Lung (tissue), 12 donors: ENCODE results near the gene TMC8. TPM values are rescaled to one million over a fixed set of nuclear protein-coding genes. Genes with fewer than 3 reads are reported as not detected.
"Not testable (repeated sequence)": the region's sequence is repeated elsewhere in the genome, so short reads cannot be mapped to it uniquely, and the experiment has no call there.

Experiments
- ATAC-seq: fragments of 200-7000 bp; cut with Tn5 transposase; one replicate; pipeline ENCODE4 v1.9.1; 2020; ENCODE audit warnings: moderate number of reproducible peaks; ENCODE audit not compliant: insufficient read depth, low FRiP score
- DNase-seq, 3 donors: peaks; one replicate each; pipeline ENCODE4 v3.0.0-alpha.2; 2013 to 2017
- H3K27ac ChIP-seq, 2 donors: one replicate each; pipeline ENCODE4 v1.5.1; 2013; ENCODE audit warnings: mild to moderate bottlenecking in 2 of 2, moderate library complexity in 2 of 2, control low read depth in 1 of 2, inconsistent platforms in 1 of 2, low read depth in 1 of 2, low read length in 1 of 2
- H3K27me3 ChIP-seq, 3 donors: one replicate each; pipeline ENCODE4 v1.5.1; 2013; ENCODE audit warnings: low read length in 2 of 3; ENCODE audit not compliant: control insufficient read depth in 3 of 3, insufficient read depth in 3 of 3
- H3K36me3 ChIP-seq, 4 donors: one replicate each; pipeline ENCODE4 v1.5.1; 2013; ENCODE audit warnings: low read length in 4 of 4, mild to moderate bottlenecking in 1 of 4, moderate library complexity in 1 of 4; ENCODE audit not compliant: control insufficient read depth in 4 of 4, insufficient read depth in 4 of 4
- H3K4me1 ChIP-seq, 5 donors: one replicate each; pipeline ENCODE4 v1.5.1; 2013; ENCODE audit warnings: low read length in 5 of 5, mild to moderate bottlenecking in 2 of 5, moderate library complexity in 1 of 5; ENCODE audit not compliant: control insufficient read depth in 5 of 5, insufficient read depth in 5 of 5
- H3K4me3 ChIP-seq: one replicate; pipeline ENCODE4 v1.5.1; 2013; ENCODE audit warnings: mild to moderate bottlenecking, control low read depth, moderate library complexity
- H3K9ac ChIP-seq, 2 donors: one replicate each; pipeline ENCODE4 v1.5.1; 2013; ENCODE audit warnings: low read length in 2 of 2, control low read depth in 1 of 2; ENCODE audit not compliant: insufficient read depth in 1 of 2
- H3K9me3 ChIP-seq, 4 donors: one replicate each; pipeline ENCODE4 v1.5.1; 2013; ENCODE audit warnings: low read length in 3 of 4, mild to moderate bottlenecking in 1 of 4, moderate library complexity in 1 of 4; ENCODE audit not compliant: control insufficient read depth in 4 of 4, insufficient read depth in 3 of 4
- whole genome bisulfite sequencing, 2 donors: extraction: QIAGEN DNeasy Blood & Tissue Kit; methylation state at CpG; one replicate each; pipeline ENCODE4 v1.1.7; 2013; 5-methylcytosine and 5-hydroxymethylcytosine counted together
- polyA plus RNA-seq, 2 donors: library from polyadenylated mRNA; stranded (reverse); fragments of 200-250 nt; gene quantifications; one replicate each; pipeline ENCODE4 v1.2.1, GENCODE V29; 2013
- total RNA-seq, 2 donors: library from RNA; depleted of rRNA in 1 of 2; stranded (reverse); fragments of >200 nt in 1 of 2; gene quantifications; one replicate each; pipeline ENCODE4 v1.2.1, GENCODE V29; 2014 to 2021
- TF ChIP-seq, protein P1 (sequence below): IDR thresholded peaks from 2 replicates; pipeline ENCODE4 v1.5.1; 2012; ENCODE audit warnings: mild to moderate bottlenecking; ENCODE audit errors: control extremely low read depth, extremely low read depth
- donor health status: control.
- donor health status: control.
- donor health status: Bipolar disorder and iron deficiency.
- donor health status: healthy.
- donor health status: DM: yes; HTN: yes; CAD: no.

TMC8 gene
- total and polyA plus RNA-seq, 4 donors, result 15.5 to 28.1 (median 18.5) TPM

DNA sequence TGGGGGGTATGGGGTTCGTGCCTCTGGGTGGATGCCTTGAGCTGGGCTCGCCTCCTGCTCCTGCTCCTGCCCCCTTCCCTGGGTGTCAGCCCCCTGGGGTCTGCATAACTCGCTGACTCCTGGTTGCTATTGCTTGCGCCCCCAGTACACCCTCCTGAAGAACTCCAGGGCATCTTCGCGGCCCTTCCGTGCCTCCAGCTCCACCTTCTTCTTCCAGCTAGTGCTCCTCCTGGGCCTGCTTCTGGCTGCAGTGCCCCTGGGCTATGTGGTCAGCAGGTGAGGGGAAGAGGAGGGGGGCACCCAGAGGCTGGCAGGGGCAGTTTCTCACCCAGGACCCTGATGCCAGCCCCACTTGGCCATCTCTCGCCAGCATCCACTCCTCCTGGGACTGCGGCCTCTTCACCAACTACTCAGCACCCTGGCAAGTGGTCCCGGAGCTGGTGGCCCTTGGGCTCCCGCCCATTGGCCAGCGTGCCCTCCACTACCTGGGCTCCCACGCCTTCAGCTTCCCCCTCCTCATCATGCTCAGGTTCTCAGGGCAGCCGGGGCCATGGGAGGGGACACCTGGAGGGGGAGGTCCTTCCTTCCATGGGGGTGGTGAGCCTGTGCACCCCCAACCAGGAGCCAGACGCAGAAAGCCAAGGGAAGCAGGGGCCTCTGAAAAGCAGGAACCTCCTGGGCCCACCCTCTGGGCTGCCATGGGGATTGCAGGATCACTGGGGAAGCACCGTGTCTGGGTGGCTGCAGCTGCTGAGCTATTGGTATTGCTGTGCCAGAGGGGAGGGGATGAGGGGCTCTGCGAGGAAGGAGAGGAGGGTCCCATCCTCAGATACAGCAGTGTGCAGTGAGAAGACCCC lies 7.9 kb downstream of the TMC8 start:
- DNase-seq (no peak), ATAC-seq (no peak)
- Histone ChIP-seq H3K9ac (no peak overlapping the region), H3K36me3 (peaks cover 0 to 1% (median 0%) of the 10 kb centered on the region in 4 donors), H3K4me3 (no peak overlapping the region), H3K9me3 (no peaks in the 10 kb centered on the region), H3K27ac (no peak overlapping the region), H3K4me1 (peaks cover 0 to 14% (median 0%) of the 10 kb centered on the region in 5 donors), H3K27me3 (no peaks in the 10 kb centered on the region)
- TF ChIP-seq, protein P1, sequence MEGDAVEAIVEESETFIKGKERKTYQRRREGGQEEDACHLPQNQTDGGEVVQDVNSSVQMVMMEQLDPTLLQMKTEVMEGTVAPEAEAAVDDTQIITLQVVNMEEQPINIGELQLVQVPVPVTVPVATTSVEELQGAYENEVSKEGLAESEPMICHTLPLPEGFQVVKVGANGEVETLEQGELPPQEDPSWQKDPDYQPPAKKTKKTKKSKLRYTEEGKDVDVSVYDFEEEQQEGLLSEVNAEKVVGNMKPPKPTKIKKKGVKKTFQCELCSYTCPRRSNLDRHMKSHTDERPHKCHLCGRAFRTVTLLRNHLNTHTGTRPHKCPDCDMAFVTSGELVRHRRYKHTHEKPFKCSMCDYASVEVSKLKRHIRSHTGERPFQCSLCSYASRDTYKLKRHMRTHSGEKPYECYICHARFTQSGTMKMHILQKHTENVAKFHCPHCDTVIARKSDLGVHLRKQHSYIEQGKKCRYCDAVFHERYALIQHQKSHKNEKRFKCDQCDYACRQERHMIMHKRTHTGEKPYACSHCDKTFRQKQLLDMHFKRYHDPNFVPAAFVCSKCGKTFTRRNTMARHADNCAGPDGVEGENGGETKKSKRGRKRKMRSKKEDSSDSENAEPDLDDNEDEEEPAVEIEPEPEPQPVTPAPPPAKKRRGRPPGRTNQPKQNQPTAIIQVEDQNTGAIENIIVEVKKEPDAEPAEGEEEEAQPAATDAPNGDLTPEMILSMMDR, result no peak
- 75 to 83% methylated on average over 17 of the region's 17 CpGs for WGBS, 2 donors

GRCh38 chr17:78139861-78140168 lies 9.2 kb downstream of the TMC8 start:
- peak overlapping the region in 1 of 2 donors; percentile 7 for H3K27ac ChIP-seq
- H3K36me3 ChIP-seq, ATAC-seq, H3K9ac ChIP-seq, H3K9me3 ChIP-seq, DNase-seq, H3K27me3 ChIP-seq, H3K4me3 ChIP-seq: not testable (repeated sequence)
- peaks cover 0 to 18% (median 13%) of the 10 kb centered on the region in 5 donors for H3K4me1 ChIP-seq
- WGBS, 2 donors, result 73 to 80% methylated on average over 12 of the region's 12 CpGs

DNA sequence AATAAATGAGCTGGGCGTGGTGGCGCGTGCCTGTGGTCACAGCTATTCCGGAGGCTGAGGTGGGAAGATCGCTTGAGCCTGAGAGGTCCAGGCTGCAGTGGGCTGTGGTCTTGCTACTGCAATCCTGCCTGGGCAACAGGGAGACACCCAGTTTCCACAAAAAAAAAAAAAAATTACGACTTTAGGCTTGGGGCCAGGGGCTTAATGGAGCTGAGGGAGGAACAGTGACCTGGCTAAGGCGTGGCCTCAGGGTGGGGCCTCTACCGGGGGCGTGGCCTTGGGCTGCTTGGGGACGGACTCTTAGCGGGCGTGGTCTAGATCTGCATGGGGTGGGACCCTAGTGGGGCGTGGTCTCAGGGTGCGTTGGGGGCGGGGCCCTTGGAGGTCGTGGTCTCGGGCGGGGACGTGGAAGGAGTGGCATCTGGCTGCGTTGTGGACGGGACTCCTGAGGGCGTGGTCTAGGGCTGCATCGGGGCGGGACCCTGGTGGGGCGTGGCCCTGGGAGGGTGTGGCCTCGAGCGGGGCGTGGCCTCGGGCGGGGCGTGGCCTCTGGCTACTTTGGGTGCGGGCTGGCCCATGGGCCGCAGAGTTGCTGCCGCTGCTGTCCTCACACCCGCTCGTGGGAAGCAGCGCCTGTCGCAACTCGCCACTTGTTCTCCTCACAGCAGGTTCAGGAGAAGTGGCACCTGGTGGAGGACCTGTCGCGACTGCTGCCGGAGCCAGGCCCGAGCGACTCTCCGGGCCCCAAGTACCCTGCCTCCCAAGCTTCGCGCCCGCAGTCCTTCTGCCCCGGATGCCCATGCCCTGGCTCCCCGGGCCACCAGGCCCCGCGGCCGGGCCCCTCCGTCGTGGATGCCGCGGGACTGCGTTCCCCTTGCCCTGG lies 9.8 kb downstream of the TMC8 start:
- DNase-seq (peak; percentile 74 to 88 (median 80)), ATAC-seq (peak; percentile 90)
- 23 to 36% methylated on average over 42 to 58 of the region's 58 CpGs for WGBS, 2 donors
- Histone ChIP-seq H3K9ac (no peak overlapping the region), H3K4me1 (peaks cover 0 to 24% (median 17%) of the 10 kb centered on the region in 5 donors), H3K36me3 (no peaks in the 10 kb centered on the region), H3K27ac (peak overlapping the region in 1 of 2 donors; percentile 71), H3K9me3 (no peaks in the 10 kb centered on the region), H3K27me3 (no peaks in the 10 kb centered on the region), H3K4me3 (no peak overlapping the region)
- TF ChIP-seq, protein P1, result no peak
